NCI-H748 treated with DMSO at 0.1 percent for 48 hours (cell line): ENCODE results near the gene IGDCC3.

Experiments used
- DNase-seq: peaks from one replicate; lab custom pipeline; 2025; lab: John Stamatoyannopoulos, UW

IGDCC3 gene

GRCh38 chr15:65377976-65378366 lies at the start of gene IGDCC3:
IGDCC3 (minus strand) TSS chr15:65378002; CDS start chr15:65377788, 214 bp downstream.
- DNase-seq = no peak

GRCh38 chr15:65426216-65426853 lies 48.5 kb upstream of the IGDCC3 start:
- DNase-seq = no peak

- no peak for DNase-seq
These were observed 46.9 kb upstream of the IGDCC3 start for GRCh38 chr15:65424683-65425082.

GRCh38 chr15:65423976-65424679 lies 46.3 kb upstream of the IGDCC3 start:
- no peak for DNase-seq

GRCh38 chr15:65423150-65423975 lies 45.6 kb upstream of the IGDCC3 start:
- no peak for DNase-seq

GRCh38 chr15:65421360-65422215 lies 43.8 kb upstream of the IGDCC3 start:
- no peak for DNase-seq

GRCh38 chr15:65420975-65421359 lies 43.2 kb upstream of the IGDCC3 start:
- DNase-seq = no peak

- no peak for DNase-seq
These were observed 40.8 kb upstream of the IGDCC3 start for GRCh38 chr15:65418596-65418995.

GRCh38 chr15:65416845-65417416 lies 39.1 kb upstream of the IGDCC3 start:
- no peak for DNase-seq

GRCh38 chr15:65414841-65415621 lies 37.2 kb upstream of the IGDCC3 start:
- DNase-seq = no peak

GRCh38 chr15:65413760-65414144 lies 36.0 kb upstream of the IGDCC3 start:
- DNase-seq = no peak

- no peak for DNase-seq
These were observed 35.4 kb upstream of the IGDCC3 start for GRCh38 chr15:65413051-65413759.

GRCh38 chr15:65412556-65412955 lies 34.8 kb upstream of the IGDCC3 start:
- DNase-seq = no peak

- no peak for DNase-seq
These were observed 33.8 kb upstream of the IGDCC3 start for GRCh38 chr15:65411465-65412071.

GRCh38 chr15:65410972-65411371 lies 33.2 kb upstream of the IGDCC3 start:
- DNase-seq = no peak

GRCh38 chr15:65410036-65410435 lies 32.2 kb upstream of the IGDCC3 start:
- no peak for DNase-seq

GRCh38 chr15:65409036-65409631 lies 31.3 kb upstream of the IGDCC3 start:
- DNase-seq = no peak

GRCh38 chr15:65408324-65409035 lies 30.7 kb upstream of the IGDCC3 start:
- DNase-seq = no peak
